NCI-H187 treated with DMSO at 0.1 percent for 48 hours (cell line): ENCODE results near the gene SUN2.
"Not testable (repeated sequence)": the region's sequence is repeated elsewhere in the genome, so short reads cannot be mapped to it uniquely, and the experiment has no call there.

Experiments
- DNase-seq: peaks from one replicate; lab custom pipeline; 2025; lab: John Stamatoyannopoulos, UW

SUN2 gene, protein sequence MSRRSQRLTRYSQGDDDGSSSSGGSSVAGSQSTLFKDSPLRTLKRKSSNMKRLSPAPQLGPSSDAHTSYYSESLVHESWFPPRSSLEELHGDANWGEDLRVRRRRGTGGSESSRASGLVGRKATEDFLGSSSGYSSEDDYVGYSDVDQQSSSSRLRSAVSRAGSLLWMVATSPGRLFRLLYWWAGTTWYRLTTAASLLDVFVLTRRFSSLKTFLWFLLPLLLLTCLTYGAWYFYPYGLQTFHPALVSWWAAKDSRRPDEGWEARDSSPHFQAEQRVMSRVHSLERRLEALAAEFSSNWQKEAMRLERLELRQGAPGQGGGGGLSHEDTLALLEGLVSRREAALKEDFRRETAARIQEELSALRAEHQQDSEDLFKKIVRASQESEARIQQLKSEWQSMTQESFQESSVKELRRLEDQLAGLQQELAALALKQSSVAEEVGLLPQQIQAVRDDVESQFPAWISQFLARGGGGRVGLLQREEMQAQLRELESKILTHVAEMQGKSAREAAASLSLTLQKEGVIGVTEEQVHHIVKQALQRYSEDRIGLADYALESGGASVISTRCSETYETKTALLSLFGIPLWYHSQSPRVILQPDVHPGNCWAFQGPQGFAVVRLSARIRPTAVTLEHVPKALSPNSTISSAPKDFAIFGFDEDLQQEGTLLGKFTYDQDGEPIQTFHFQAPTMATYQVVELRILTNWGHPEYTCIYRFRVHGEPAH

DNA sequence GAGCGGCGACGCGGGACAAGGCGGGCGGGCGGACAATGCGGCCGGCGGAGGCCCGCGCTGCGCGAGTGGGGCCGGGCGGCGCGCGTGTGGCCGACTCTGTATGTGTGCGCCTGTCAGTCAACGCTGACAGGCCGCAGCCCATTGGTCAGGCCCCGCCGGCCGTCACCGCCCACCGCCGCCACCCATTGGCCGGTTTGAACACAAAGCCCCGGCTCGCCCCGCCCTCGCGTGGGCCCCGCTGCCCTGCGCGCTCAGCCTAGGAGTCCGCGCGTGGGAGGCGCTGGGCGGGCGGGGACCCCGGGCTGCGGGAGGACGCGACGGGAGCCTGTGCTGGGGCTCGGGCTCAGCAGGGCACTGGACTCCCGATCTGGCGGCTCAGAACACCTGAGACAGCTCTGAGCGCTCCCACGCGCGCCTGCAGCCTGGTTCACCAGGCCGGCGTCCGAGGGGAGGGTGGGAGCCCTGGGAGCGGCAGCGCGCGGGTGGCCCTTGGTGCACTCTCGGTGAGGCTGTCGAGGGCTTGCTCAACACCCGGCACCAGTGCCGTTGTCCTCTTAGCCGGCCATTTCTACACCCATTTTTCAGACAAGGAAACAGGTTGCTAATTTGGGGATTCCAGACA, at the start of gene SUN2:
TSS of gene SUN2 (minus strand) at position 88 of the 622 bp plus-strand sequence. CDS start 3,370 bp downstream, outside the sequence.
- DNase-seq = no peak

DNA sequence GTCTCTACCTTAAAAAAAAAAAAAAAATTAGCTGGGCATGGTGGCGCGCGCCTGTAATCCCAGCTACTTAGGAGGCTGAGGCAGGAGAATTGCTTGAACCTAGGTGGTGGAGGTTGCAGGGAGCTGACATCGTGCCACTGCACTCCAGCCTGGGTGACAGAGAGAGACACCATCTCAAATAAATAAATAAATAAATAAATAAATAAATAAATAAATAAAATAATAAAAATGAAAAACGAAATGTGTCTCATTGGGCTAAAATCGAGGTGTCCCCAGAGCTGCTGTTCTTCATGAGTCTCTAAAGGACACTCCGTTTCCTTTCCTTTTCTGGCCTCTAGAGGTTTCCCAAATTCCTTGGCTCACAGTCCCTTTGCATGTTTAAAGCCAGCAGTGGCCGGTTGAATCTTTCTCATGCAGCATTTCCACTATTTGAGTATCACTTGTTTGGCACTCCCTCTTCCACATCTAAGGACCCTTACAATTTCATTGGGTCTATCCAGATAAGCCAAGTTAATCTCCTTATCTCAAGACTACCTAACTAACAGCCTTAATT, 49.3 kb upstream of the SUN2 start:
- not testable (repeated sequence) for DNase-seq

DNA sequence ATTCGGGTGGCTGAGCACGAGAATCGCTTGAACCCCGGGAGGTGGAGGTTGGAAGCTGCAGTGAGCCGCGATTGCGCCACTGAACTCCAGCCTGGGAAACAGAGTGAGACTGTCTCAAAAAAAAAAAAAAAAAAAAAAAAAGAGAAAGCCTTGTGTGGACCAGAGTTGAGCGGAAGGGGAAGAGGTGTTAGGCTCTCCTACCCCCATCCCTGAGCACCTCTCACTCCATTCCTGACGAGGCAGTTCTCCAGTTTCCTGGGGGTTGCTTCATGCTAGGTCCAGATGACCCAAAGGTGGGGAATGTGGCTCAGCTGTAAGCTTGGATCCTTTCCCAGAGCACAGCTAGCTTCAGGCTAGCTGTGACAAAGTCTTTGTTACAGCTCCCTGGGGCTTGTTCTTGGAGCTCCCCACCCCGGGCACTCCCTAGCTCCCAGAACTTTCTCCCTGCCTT, 46.9 kb upstream of the SUN2 start:
- no peak for DNase-seq

DNA sequence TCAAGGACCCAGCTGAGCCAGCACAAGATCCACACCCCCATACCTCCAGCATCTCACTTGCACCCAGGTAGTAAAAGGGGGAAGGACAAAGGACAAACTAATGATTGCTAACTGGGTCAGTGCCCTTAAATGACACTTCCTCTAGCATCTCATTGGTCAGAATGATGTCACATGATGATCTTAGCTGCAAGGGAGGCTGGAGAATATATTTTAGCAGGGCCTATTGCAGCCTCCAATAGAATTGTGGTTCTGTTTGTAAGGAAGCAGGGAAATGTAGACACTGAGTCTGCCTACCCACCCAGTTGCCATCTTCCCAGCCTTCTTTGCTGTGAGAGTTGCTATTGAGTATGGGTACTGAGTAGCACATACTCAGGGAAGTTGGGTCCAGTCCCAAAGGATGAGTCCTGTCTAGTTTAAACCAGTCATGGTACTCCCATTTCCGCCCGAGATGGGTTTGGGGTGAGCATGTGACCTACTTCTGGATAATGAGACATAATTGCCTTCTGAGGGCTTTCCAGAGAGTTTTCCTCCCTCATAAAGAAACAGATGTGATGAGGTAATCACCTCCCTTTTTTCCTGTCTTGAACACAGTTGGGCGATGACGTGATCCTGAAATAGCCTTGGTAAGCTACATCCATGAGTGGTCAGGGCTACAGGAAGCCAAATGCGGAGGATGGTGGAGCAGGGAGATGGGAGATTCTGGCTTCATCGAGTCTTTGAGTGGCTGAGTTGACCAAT, 43.6 kb upstream of the SUN2 start:
- no peak for DNase-seq

DNA sequence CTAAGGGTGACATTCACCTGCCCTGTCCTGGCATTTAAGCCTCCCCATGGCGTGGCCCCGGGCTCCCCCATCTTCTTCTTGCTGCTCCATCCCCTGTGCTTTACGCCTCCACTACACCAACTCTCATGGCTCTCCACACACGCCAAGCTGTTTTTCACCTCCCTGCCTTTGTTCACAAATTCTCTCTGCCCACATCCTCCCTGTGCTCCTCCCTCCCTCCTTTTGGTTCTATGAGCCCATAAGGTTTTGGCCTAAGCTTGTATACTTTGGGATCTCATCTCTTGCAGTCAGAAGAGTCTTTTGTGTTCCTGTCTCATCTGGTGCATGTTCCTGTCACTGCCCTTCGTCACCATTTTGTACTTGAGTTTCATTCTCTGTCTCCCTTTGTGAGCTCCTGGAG, 42.7 kb upstream of the SUN2 start:
- DNase-seq = no peak

DNA sequence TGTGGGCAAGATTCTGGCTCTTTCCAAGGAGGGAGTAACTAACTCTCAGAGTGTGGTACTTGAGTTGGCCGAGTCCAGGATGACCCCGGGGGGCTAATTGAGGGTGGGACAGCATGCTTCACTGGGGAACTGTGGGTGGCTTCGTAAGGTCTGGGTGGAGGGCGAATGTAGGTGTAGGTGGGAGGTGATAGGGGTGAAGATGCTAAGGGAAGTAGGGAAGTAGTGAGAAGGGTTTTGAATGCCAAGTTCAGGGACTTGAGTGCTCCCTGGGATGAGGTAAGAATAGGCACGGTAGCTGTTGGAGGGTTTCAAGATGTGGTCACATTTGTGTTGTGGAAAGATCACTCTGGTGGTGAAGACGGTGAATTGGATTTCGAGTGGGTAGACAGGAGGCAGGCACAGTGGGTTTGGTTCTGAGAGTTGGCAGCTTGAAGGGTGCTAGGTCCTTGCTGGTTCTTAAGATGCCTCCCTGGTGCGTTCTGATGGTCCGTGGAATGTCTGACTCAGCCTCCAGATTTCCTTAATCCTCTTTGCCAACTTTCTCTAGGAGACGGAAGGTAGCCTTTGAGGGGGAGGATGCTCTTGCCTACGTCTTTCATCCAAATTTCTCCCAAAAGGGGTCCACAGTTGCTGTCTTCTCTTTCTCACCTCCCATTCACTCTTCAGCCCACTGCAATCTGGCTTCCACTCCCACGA, 40.6 kb upstream of the SUN2 start:
- DNase-seq = no peak

DNA sequence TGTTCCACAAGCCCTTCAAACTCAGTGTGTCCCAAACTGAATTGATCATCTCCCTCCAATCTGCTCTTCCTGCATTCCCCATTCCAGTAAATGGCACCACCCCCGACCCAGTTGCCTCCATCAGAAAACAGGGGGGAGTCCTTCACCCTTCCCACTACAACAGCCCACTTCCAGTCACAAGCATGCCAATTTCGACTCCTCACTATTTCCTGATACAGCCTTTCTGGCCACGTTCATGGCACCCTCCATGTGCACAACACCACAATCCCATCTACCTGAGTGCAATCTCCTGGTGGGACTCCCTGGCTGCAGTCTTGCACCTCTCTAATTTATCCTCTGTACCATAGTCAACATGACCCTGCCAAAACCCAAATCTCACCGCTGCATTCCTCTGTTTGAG, 39.8 kb upstream of the SUN2 start:
- DNase-seq = no peak

DNA sequence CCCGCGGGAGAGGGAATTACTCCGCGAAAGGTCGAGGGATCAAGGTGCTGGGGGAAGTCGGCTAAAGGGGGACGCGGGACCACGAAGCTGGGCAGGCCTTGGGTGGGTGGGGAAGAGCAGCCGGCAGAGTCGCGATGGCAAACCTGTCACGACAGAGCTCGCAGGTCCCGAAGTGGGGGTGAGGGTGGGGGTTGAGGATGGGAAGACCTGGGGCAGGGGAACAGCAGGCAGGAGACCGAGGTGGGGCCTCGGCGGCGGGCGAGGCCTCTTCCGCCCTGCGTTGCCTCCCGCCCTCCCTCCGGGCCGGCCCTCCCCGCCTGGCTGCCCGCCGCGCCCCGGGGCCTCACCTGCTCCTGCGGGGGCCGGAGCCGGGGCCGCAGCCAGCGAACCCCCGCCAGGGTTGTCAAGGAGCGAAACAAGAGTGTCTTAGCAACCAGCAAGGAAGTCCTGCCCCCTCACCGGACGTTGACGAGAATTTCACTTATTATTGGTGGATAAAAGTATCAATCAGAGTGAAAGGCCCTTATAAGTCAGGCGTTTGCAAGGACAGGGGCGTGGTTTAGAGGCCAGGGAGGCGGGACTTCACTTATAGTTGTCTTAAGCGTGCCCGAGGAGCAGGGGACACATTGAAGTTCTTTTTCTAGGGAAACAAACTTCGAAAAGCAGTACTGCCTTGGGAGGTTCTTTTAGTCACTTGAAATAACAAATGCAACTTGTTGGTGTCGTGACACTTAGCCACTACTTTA, 38.1 kb upstream of the SUN2 start, which contains the start of gene DNAL4:
TSS of gene DNAL4 (minus strand) at position 423 of the 746 bp plus-strand sequence. CDS start 11,412 bp downstream, outside the sequence.
- DNase-seq = peak; percentile 78

DNA sequence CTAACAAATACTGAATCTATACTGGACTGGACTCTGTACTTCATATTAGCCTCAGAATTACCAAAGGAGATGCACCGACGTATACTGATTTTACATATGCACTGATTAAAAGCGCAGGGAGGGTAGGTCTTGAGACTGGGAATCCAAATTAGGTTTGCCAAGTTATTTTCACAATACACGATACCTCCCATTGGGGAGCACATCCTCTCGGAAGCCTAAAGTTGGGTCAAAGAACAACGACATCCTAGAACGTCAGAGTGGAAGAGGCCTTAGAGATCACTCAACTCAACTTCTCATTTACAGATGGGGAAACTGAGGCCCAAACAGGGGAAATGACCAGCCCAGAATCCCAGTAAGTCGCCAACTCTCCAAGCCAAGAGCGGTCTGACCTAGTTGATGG, 37.5 kb upstream of the SUN2 start:
- DNase-seq = no peak

DNA sequence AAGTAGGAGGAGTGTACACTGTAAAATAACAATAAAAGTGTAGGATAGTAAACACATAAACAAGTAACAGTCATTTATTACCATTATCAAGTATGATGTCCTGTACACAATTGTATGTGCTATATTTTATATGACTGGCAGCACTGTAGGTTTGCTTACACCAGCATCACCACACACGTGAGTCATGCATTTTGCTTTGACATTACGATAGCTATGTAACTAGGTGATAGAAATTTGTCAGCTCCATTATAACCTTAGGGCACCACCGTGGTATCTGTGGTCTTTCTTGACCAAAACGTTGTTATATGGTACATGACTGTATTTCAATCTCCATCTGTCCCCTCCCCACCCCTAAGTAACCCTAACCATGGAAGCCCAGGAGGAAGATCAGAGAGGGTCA, 37.0 kb upstream of the SUN2 start:
- DNase-seq = no peak

DNA sequence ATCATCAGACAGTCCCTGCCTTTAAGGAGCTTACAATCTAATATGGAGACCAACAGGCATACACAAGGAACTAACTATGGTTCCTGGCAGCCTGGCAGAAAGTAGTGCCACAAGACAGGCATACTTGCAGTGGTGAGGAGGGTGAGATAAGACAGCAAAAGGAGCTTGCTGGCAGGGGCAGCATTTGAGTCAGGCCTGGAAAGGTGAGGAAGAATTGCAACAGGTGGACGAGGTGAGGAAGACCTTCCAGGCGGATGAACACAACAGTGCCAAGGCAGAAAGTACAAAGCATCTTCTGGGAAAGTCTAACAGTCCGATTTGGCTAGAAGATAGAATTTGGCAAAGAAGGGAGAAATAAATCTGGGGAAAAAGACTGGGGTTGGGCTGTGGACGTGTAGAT, 33.8 kb upstream of the SUN2 start:
- DNase-seq = no peak

DNA sequence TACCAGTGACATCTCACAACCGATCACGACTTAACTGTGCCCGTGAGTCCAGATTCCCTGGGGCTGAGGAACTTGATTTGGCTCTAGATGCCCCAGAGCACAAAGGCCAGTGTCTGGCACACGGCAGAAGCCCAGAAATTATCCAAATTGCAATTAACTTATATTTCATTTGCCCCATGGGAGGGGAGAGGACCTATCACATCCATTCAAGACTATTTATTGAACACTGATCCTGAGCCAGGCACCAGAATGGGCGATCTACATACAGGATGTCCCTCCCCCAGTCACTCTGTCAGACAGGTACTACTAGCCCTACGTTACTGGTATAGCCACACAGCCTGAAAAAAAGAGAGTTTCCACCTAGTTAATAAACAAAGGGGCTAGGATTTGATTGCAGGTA, 33.0 kb upstream of the SUN2 start:
- DNase-seq = no peak

DNA sequence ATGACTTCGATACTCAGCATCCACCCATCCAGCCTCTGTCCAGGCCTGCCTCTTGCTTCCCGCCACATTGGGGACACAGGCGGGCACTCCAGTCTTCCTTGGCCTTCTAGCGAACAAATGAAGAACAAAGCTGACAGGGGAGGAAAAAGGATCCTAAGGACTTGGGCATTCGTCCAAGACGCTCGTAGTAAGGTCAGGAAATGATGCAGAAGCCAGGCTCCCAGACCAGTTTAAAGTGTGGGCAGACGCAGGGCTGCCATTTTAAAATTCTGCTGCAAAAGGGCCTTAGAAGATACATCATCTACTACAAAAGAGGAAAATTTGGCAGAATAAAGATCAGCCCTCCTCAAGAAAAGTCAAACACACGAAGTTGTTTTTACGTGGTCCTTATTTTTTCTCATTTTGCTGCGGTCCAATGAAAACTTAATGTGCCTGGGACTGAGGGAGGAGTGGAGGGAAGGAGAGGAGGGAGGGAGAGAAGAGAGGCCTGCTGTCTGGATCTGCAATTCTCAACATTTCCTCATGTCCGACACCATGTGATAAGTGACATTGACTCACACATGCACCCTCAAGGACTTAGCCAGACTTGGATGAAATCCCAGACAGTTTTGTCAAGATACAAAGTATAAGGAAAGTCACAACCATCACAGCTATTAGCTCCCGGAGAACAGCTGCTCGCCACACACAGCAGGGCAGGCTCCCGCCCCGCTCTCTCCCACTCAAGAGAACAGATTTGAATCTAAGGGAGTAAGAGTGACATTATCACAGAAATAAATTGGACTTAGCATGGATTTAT, 32.4 kb upstream of the SUN2 start:
- no peak for DNase-seq

DNA sequence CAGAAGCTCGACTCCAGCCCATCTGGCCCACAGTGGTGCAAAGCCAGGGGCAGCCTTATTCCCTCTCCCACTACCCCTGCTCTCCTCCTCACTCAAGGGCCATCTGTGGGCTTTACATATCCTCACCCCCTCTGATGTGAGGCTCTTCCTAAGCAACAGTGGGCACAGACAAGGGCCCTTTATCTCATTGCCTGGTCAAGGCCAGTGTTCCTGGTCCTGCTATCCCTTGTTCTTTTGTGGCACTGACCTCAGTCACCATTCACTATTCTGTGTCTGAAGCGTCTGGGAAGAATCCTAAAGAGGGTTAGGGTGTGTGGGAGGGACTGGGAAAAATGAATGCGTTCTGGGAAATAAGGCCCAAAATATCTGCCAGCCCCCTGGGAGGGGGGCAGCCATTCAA, 30.8 kb upstream of the SUN2 start:
- no peak for DNase-seq

DNA sequence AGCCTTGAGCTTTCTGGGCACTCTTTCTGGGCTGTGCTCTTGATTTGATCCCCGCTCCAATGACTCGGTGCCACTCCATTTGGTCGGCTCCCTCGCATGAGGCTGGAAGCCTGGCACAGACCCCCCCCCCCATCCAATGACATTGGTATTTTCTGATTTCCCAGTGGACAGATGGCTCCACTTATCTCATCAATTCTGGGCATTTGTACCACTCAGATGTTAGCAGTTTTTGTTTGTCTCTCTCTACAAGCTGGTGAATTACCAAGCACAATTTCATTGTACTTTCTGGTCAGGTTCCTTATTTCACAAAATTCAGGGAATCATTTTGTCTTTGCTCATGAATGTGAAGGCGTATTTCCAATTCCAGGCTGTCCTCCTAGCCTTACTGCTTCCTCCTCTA, 29.1 kb upstream of the SUN2 start:
- no peak for DNase-seq

DNA sequence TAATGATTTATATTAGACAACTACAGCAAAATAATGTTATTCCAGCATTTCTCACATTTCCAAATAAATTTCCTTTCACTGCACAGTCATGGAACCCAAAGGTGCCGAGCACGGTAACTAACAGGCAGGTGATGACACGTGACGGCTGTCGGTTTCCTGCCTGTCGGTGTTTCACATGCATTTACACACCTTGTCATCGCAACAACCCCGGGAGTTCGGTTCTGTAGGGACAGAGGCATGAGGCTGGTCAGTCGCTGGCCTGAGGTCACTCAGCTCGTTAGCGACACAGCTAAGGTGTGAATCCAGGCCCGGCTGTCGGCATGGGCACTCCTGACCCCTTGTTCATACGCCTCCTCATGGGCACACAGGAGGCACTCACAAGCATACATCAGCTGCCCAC, 28.2 kb upstream of the SUN2 start:
- no peak for DNase-seq

DNA sequence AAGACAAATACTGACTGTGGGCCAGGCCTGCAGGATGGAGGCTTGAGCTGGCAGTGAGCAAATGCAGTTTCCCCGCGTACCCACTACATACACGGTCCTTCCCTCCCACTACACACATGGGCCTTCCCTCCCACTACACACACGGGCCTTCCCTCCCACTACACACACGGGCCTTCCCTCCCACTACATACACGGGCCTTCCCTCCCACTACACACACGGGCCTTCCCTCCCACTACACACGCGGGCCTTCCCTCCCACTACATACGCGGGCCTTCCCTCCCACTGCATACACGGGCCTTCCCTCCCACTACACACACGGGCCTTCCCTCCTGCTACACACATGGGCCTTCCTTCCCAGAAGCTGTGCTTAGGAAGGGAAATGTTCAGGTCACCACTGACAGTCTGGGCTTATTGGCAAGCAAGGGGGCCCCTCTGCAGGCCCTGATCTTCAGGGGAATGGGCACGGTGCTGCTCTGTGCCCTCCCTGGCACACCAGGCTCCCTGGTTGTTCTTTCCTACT, 27.4 kb upstream of the SUN2 start:
- DNase-seq = no peak

DNA sequence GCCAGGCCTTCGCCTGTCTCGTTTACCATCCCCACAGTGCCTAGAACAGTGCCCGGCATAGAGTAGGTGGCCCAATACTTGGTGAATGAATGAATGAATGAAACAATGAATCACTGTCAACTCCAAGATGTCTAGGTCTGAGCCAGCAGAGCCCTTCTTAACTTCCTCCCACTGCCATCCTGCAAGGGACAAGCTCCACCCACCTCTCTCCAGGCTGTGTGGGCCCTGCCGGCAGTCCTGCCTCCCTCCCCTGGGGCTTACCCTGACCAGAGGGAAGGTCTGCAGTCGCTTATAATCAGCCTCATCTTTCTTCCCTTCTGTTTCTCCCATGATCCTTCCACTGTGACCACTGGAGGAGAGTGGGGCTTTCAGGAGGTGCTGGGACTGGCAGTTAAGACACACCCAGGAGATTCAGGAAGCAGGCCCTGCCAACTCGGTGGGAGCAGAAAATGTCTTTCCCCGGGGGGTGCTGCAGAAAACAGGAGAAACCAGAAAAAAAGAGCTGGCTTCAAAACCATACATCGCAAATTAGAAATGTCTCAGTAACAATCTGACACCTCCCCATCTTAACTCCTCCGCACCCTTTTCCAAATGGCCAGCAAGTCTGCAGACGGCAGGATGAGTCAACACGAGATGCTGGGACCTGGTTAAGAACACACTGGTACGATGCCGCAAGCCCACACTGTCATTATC, 26.8 kb upstream of the SUN2 start:
- no peak for DNase-seq

DNA sequence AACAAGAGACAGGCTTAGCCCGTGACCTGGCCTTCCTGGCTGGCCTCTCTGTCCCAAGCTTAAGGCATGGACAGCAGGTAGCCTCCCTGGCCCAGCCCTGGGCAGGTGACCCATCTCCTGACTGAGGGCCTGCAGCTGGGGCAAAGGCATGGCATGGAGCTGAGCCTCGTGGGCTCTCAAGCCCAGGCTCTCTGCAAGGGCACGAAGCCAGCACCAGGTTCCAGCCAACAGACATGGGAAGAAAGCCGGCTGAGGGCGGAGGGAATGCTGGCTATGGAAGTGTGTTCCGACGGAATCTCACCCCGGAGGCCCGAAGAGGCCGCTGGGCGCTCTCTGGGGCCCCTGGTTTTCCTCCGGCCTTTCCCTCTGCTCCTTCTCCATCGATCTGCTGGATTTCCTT, 25.2 kb upstream of the SUN2 start:
- DNase-seq = no peak
